GM21360 (cell line): ENCODE data around the gene MBTPS1.

Experiments used
- ATAC-seq: cut with Tn5 transposase; IDR thresholded peaks from one replicate; pipeline ENCODE4 v1.9.1; 2021; ENCODE audit warnings: mild to moderate bottlenecking, moderate library complexity; ENCODE audit not compliant: unreplicated experiment

Gene MBTPS1

DNA sequence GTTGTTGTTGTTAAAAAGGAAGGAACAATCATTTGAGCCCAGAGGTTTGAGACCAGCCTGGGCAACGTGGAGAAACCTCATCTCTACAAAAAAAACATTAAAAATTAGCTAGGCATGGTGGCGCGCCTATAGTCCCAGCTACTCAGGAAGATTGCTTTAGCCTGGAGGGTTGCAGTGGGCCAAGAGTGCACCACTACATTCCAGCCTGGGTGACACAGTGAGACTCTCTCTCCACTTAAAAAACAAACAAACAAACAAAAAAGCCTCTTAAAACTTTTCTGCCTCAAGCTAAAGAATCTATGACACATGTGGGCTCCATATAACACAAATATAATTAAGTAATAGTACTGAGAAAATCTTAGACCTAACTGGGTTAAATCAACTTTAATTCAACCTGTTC is 12.5 kb downstream of the MBTPS1 start:
- no peak for ATAC-seq

DNA sequence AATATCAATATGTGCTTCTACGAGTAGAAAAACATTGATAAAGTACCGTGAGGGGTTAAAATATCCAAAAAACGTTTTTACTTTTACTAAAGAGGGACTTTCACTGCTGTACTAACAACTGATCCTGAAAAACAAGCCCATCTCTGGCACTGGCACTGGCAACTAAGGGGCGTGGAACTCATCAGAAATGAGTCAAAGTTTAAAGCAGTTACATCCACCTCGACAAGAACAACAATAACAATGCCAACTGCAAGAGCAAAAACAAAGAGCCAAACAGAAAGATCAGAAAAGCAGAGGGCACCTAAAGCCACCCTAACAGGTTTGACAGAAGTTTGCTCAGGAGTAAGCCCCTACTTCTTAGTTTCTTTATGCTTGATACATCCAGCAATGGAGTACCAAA is 13.1 kb downstream of the MBTPS1 start:
- no peak for ATAC-seq

DNA sequence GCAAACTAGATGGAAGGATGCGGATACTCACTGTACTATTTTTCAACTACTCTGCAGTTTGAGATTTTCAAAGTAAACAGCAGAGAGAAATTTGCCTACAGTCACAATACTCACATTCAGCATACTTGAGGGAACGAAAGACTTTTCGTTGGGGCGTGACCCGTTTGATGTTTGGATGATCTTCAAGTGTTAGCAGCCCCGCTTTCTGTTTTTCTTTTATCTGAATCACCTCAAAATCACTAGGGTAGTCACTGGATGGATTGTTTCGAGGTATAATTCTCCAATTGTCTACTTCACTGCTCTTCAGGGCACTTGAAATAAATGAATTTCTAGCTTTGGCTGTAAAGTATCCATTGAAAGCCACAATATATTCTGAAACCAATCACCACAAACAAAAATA is 17.8 kb downstream of the MBTPS1 start:
- ATAC-seq: no peak

DNA sequence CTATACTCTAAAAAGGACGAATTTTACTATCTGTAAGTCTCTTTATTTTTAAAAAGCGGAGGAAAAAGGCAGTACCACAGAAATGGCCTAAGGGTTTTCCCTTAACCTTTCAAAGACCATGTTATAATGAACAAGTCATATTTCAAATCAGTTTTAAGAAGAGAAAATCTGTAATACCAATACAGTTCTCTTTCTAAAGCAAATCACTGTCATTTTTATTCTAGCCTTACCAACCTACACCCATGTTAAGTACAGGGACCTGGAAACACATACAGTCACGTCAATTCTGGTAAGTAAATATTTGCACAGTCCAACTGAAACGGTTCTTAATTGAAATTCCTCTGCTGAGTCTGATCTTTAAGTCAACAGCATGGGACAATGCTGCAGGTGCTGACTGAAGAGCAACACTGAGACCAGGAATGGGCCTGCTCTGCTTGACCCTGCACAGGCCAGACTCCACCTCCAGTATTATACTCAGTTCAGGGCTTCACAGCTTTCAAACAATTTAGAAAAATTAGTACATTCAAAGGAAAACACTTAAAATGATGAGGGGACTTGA is 20.2 kb downstream of the MBTPS1 start:
- ATAC-seq: no peak

DNA sequence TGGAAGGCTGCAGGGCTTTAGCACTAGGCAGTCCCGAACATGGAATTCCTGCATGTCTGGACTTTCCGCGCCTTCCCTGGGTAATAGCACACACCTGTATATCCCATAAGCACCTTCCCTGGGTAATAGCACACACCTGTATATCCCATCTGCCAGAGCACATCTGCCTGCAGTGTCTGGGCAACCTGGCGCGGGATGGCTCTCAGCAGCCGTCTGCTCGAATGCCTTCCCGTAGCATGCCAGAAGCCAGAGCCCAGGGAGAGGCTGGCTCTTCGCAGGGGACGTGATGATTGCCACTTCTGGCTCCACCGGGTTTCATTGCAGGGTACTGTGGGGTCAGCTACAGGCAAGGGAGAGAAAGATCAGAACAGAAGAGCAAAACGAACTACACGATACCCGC is 21.3 kb downstream of the MBTPS1 start:
- no peak for ATAC-seq

DNA sequence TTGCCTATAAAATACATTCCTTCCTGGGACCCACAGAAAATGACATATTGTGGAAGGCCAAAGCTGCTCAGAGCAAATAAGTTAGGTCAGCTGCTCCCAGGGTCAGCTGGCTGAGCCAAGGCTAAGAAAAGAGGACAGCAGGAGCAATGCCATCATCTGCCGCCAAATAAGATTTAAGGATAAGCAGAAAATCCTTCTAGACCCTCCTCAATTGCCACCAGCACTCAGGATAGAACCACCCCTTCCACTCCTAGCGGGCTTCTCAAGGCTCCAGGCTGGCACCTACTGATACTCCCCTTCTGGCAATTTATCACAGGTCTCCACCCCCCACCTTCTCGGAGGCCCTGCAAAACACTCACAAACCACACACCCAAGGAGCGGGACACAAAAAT is 22.9 kb downstream of the MBTPS1 start:
- ATAC-seq: no peak

DNA sequence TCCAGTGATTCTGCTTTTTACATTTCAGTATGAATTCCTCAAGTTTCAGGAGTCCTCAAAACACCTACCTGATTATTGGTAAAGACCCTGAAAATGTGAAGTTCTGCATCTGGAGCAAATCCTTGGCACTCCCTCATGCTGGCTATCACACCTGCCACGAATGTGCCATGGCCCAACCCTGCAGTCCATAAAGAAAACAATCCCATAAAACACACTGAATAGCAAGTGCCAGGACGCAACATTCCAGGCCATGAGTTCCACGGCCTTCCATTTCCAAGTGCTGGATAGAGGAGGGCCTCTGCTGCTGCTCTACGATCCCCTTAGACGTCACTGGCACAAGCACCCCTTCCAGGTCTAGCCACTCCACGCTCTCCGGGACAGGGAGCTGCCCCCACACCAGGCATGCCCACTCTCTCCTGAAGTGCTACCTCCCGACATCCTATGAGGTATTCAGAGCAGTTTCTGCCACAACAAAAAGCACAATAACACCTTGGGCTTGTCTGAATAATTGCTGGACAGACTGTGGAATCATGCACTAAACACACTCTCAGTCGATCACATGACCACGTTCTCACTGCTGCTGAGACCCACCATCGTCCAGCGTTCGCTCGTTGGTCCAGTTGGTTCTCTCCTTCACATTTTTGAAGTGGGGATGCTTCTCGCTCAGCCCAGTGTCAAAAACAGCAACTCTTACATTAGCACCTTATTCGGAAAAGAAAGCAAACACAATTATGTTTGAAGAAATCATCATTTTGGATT is 23.4 kb downstream of the MBTPS1 start:
- no peak for ATAC-seq

DNA sequence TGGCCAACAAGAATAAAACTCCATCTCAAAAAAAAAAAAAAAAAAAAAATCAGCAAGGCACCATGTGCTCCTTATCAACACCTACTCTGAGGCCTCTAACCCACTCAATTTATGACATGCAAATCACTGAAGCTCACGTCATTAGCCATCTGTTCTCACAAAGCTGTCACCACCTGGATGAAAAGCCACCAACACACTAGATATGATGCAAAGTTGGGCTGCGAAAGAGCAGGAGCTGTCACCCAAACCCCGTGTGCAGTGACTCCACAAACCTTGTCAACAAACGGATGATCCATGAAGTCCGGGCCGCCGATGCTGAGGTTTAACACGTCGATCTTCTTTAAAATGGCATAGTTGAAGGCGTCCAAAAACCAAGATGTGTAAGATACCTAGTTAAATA is 25.3 kb downstream of the MBTPS1 start:
- ATAC-seq: no peak

DNA sequence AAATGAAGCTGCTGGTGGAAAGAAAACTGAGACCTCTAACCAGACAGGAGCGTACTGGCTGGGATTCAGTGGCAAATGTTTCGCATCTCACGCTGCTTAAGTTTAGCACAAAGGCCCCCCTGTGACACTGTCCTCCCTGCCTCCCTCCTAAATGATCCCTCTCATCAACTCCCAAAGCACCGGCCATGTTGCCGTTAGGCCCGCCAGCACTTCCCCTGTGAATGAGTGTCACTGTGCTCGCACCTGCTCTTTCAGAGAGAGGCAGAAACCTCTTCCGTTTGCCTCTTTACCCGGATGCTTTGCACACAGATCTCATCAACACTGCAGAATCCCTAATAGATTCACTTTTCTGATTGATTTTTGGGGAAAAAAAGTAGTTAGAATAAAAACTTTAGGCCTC is 26.5 kb downstream of the MBTPS1 start:
- no peak for ATAC-seq

DNA sequence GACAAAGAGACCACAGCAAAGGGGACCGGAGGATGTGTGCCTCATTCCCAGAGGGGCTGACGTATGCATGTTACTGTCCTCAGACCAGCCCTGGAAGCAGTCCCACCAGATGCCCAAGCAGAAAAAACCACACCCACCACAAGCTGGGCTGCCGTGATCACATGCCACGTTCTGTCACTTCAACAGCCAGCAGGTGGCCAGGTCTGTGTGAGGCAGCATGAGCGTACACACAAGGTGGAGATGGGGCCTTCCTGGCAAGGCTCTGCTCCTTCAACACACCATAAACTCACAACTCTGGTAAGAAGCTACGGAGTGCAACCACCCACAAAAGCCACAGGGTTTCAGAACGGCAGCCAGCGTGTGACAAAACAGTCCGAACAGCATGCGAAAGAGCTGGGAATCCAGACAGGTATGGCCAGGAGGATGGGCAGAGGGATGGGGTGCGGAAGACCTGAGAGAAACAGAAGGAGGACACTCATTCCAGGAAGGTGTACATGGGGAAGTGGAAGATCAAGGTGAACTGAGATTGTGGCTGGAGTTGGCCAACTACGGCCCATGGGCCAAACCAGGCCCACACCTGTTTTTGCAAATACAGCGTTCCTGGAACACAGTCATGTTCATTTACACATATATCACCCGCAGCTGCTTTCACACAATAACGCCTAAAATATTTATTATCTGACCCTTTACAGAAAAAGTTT is 27.9 kb downstream of the MBTPS1 start:
- peak; percentile 76 for ATAC-seq

DNA sequence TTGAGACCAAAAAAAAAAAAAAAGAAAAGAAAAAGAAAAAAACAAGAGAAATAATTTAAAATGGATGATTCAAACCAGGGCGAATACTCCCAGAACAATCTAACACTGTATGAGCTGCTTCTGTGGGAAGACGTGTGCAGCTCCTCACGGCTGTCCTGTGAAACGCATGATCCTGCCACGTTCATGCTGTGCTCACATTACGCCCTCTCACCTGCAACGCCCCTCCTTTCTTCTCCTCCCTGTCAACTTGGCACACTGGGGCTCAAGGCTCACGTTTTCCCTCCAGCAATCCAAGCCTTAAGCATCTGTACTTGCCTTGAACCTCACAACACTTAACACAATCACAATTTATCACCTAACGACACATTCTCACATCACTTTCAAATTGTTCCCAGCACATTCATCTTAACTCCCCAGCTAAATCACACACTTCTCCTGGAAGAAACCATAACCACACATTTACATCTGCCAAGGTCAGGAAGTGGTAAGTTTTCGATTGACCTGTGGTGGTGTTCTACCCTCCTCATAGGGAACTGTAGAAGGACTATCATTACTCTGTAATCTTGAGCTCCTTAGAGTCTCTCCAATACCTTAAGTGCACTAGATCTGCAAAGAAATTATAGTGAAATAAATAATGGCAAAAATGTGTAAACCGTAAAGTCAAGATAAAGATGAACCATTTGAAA is 29.1 kb downstream of the MBTPS1 start:
- no peak for ATAC-seq

DNA sequence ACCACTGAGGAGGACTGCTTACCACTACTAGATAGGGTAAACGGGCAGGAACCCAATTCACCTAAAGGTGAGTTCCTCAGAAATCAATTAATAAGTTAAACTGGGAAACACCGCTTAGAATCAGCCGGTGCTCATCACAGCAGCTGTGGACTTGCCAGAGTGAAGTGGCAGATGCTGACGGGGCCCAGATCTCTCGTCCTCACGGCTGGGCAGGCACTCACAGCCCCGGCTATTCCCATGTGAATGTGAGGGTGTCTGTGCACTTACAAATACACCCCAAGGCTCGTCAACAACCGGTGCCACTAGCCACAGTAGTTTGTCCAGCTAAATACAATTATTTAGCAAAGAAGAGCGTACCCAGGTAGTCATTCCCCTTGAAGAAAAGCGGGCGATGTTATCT is 29.7 kb downstream of the MBTPS1 start:
- ATAC-seq: no peak

DNA sequence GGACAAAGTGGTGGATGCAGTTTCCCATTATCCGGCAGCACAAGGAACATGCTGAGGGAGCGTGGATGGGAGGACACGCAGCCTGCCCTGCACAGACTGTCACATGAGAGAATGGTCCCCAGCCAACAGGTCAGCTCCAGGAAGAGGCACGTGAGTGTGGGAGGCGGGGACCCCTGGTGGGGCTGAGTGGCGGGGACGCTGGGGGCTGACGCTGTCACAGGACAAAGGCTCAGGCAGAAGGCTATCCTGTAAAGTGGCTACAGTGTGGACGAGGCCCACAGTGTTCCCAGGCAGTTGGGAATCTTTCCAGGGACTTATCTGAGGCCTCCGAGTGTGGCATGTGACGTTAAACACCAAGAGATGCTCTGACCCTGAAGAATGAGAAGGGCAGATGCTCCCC is 30.4 kb downstream of the MBTPS1 start:
- ATAC-seq: no peak

DNA sequence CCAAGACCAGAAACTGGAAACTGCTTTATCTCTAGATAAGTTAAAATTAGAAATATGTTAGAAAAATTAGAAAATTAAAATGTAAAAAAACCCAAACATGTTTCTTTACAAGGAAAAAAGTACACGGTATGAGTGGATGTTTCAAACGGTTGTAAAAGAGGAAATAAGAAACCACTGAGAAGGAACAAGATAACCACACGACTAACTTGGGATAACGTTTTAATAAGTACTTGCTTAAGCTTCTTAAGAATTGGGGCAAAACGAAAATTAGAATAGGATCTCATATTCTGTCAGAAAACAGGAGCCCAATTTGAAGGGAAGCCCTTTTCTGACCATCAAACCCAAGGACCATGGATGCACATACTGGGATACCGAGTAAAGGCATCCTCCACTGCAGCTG is 31.0 kb downstream of the MBTPS1 start:
- no peak for ATAC-seq

DNA sequence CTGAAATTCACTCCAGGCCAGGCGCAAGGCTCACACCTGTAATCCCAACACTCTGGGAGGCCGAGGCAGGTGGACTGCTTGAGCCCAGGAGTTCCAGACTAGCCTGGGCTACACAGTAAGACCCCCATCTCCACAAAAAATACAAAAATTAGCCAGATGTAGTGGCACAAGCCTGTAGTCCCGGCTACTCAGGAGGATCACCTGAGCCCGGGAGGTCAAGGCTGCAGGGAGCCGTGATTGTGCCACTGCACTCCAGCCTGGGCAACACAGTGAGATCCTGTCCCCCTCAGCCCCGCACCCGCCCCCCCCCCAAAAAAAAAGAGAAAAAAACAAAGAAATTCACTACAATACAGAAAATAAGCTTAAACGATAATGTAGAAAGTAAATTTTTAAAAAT is 31.5 kb downstream of the MBTPS1 start:
- no peak for ATAC-seq

DNA sequence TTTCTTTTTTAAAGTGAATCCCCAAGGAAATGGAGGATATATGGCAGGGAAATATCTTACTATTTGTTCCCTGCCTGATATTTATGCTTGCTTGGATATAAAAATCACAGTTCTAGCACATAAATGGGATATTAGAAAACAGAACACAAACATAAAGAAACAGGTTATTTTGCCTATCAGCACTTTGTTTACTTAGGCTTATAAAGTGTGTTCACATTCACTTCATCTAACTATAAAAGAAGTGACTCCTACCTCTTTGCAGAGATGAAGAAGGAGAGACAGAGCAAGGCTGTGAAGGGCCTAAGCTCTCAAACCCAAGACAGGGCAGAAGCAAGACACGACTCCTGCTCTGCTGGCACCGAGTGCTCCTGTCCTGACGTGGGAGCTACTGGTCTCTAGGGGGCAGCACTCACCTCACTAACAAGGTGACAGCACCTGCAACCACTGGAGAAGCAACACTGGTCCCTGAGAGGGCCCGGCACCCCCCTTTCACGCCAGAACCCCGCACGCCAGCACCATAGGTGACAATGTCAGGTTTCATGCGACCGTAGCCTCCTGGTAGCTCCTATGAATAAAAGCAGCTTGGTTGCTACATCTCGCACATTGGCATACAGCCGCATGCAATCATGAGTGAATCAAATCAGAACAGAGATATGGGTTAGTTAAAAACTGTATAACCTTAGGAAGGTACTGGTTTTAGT is 32.0 kb downstream of the MBTPS1 start:
- peak; percentile 67 for ATAC-seq

DNA sequence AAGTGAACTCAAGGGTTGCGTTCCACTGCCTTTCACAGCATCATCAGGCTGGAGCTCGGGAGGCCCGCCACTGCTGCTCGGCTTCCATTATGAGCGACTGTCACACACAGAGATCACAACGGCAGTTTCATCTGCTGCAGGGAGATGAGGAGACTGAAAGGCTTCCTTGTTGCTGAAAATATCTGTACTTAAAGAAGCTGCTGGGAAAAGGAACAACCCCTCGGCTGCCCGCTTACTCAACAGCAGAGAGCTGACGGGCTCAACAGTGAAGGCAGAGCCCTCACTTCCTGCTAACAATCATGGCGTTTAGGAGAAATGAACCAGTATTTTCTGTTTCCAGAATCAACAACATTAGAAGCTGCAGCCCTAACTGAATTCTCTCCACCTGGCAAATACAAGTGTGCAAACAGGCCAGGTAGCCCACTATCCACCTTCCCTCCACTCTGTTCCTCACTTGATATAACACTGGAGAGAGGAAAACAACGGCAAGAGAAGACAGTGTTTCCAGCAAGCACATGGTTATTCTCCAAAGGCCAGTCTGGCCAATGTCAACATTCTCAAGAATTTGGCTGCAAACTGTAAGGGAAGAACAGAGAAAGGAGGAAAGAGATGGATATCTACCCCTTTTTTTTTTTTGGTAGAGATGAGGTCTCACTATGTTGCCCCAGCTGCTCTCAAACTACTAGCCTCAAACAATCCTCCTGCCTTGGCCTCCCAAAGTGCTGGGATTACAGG is 33.7 kb downstream of the MBTPS1 start:
- no peak for ATAC-seq

DNA sequence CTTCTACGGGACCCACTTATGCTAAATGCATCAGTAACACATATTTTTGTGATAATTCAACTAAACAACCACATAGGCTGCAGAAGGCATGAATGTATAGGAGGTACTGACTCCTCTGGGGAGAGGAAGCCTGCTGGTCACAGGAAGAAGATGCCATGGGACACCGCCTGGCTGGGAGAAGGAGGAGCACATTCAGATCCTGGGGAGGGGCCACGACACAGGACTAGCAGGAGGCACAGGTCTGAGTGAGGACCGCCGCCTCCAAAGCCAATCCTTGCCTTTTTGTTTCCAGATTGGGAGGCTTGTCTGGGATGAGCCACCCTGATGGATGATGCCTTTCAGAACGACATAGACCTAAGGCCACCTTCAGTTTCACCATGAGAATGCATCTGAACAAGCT is 34.6 kb downstream of the MBTPS1 start:
- no peak for ATAC-seq

DNA sequence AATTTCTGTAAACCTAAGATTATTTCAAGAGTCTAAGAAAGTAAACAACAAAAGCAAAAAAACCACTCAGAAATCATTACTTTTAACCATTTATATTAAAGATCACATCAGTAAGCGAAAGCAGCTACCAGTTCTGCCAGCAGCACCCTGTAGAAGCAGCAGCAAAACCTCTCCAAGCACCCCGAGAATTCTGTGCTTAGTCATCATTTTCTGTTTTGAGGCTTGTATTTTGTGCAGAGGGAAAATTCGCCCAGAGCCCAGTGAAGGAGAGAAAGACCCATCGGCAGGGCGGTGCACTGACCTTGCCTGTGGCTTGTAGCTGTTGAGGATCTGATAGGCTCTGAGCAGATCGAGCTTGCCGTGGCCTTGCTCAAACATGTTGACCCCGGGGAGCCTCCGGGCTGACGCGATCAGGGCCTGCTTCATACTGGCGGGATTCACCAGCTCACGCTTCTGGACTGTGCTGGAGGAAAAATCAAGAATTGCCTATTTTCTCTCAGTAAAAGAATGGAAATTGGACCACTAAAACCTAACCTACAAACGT is 35.2 kb downstream of the MBTPS1 start:
- ATAC-seq: no peak

DNA sequence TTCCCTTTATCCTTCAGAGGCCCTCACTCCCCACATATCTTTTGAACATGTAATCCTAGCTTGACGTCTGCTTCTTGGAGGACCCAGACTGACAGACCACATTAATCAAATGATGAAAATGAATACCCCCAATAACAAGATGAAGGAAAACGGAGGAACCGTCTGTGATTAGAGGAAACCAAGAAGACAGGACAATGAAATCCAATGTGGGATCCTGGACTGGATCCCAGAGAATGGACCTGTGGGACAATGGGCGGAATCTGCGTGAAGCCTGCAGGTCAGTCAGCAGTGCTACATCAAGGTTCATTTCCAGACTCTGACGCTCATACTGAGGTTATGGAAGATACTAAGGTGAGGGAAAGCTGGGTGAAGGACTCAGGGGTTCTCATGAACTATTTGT is 35.9 kb downstream of the MBTPS1 start:
- ATAC-seq: no peak
